Measurements from ENCODE around the gene TPTE2.

GRCh38 chr13:19587635-19588300, 26.4 kb upstream of the TPTE2 start:
- TF ChIP-seq CTCF (IDR thresholded peaks at IDR 0.05) (peak; percentile 11 to 53 (median 36)), POLR2A (IDR thresholded peaks at IDR 0.05) (no peak)
